ENCODE results near the gene TNIK. TPM values are rescaled to one million over a fixed set of nuclear protein-coding genes. Genes with fewer than 3 reads are reported as not detected.
"Not testable (repeated sequence)": the region's sequence is repeated elsewhere in the genome, so short reads cannot be mapped to it uniquely, and the experiment has no call there.

The TNIK gene
- total RNA-seq, 3 donors from 2014 or later: 12.9 to 15.4 (median 13.5) TPM

GRCh38 chr3:171385086-171385485, 75.1 kb downstream of the TNIK start:
- Mint-ChIP-seq H3K4me3 (no peak overlapping the region), H3K4me1 (ENCODE audit: low read depth) (peaks cover 62% of the 10 kb centered on the region)

GRCh38 chr3:171384101-171384891, 75.9 kb downstream of the TNIK start:
- Mint-ChIP-seq H3K9me3 (no peaks in the 10 kb centered on the region), H3K4me1 (ENCODE audit: low read depth) (peaks cover 61% of the 10 kb centered on the region), H3K4me3 (no peak overlapping the region), H3K36me3 (ENCODE audit: insufficient read depth) (peaks cover 6% of the 10 kb centered on the region), H3K27me3 (ENCODE audit: low read depth) (no peaks in the 10 kb centered on the region)
- ATAC-seq: no peak
- DNase-seq: no peak

More at GRCh38 chr3:171385086-171385485, 75.1 kb downstream of the TNIK start:
- Mint-ChIP-seq H3K9me3 (no peaks in the 10 kb centered on the region), H3K36me3 (ENCODE audit: insufficient read depth) (peaks cover 6% of the 10 kb centered on the region), H3K27me3 (ENCODE audit: low read depth) (no peaks in the 10 kb centered on the region)
- ATAC-seq (no peak), DNase-seq (no peak)

GRCh38 chr3:171383206-171384018, 76.8 kb downstream of the TNIK start:
- no peak for ATAC-seq

GRCh38 chr3:171382347-171382746, 77.9 kb downstream of the TNIK start:
- not testable (repeated sequence) for ATAC-seq; H3K27me3 Mint-ChIP-seq (ENCODE audit: low read depth); H3K4me3 Mint-ChIP-seq; H3K36me3 Mint-ChIP-seq (ENCODE audit: insufficient read depth); DNase-seq; H3K9me3 Mint-ChIP-seq
- peaks cover 57% of the 10 kb centered on the region for H3K4me1 Mint-ChIP-seq (ENCODE audit: low read depth)

More at GRCh38 chr3:171383206-171384018, 76.8 kb downstream of the TNIK start:
- peaks cover 59% of the 10 kb centered on the region for H3K4me1 Mint-ChIP-seq (ENCODE audit: low read depth)
- H3K4me3 Mint-ChIP-seq: no peak overlapping the region
- H3K36me3 Mint-ChIP-seq (ENCODE audit: insufficient read depth): peaks cover 6% of the 10 kb centered on the region
- H3K9me3 Mint-ChIP-seq: no peaks in the 10 kb centered on the region
- no peaks in the 10 kb centered on the region for H3K27me3 Mint-ChIP-seq (ENCODE audit: low read depth)
- DNase-seq: no peak

DNA sequence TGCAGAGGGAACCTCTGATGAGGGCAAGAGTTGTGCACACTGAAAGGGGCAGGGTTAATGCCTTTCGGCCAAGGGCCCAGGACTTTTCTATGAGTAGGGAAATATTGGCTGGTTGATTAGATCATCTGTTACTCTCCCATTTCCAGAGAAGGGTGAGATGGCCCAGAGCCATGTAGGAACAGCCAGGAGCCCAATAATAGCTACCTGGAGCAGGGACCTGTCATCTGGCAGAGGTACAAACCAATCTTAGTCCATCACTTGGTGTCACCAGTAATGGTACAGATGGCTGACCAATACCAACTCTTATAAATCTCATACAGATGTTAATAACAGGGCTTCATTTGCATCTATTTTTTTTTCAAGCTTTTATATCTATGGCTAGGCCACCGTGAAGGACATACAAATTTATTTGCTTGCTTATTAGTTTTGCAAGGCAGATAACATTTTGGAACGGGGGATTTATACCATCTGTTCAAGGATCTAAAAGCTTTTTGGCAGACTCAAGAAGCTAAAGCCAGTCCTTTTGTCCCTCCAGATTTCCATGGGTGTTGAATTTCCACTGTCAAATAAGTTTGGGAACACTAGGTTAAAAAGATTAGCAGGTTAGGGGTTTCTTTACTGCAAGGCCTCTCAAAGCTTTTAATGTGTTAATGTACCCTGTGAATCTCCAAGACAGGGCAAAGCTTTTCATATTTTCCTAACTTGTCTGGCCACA, 79.3 kb downstream of the TNIK start:
- H3K9me3 Mint-ChIP-seq: no peaks in the 10 kb centered on the region
- peaks cover 66% of the 10 kb centered on the region for H3K4me1 Mint-ChIP-seq (ENCODE audit: low read depth)
- no peak for DNase-seq
- H3K36me3 Mint-ChIP-seq (ENCODE audit: insufficient read depth): peaks cover 9% of the 10 kb centered on the region
- no peaks in the 10 kb centered on the region for H3K27me3 Mint-ChIP-seq (ENCODE audit: low read depth)
- no peak for ATAC-seq
- no peak overlapping the region for H3K4me3 Mint-ChIP-seq

DNA sequence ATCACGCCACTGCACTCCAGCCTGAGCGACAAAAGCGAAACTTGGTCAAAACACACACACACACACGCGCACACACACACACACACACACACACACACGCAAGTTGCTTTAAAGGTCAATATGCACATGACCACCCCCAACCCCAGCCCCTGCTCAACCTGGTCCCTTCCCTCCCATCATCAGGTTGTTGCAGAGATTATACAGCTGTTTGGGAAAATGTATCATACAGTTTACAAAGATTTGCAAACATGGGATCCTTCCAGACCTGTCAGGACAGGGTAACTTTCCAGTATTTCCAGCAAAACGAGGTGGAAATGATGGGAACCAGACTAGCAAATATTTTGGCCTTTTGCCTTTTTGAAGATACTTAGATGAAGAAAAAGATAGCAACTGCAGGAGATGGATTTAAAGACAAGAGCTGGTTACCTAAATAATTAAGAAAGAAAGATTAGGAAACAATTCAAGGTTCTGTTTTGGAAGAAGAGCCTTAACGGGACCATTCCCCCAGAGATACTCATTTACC, 80.2 kb downstream of the TNIK start:
- Mint-ChIP-seq H3K4me1 (ENCODE audit: low read depth) (peaks cover 70% of the 10 kb centered on the region), H3K27me3 (ENCODE audit: low read depth) (no peaks in the 10 kb centered on the region), H3K9me3 (no peaks in the 10 kb centered on the region), H3K4me3 (no peak overlapping the region), H3K36me3 (ENCODE audit: insufficient read depth) (peaks cover 8% of the 10 kb centered on the region)
- no peak for DNase-seq
- ATAC-seq: no peak

DNA sequence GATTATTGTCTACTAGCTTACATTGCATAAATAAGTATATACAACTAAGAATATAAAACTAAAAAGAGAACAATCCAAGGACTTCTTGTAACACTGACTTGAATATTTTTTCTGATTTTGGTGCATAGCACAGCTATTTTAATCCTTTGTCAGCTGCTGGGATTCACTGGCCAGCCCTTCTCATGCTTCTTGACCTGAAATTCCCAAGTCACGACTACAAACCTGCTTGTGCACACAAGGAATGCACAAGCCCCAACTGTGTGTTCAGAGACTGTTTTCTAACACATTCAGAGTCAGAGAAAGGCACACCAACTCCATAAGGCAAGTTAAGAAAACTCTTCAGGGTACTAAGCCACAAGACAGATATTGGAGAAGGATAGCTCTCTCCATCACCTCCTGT, 80.9 kb downstream of the TNIK start:
- Mint-ChIP-seq H3K27me3 (ENCODE audit: low read depth) (no peaks in the 10 kb centered on the region), H3K36me3 (ENCODE audit: insufficient read depth) (peaks cover 4% of the 10 kb centered on the region), H3K9me3 (no peaks in the 10 kb centered on the region), H3K4me3 (no peak overlapping the region), H3K4me1 (ENCODE audit: low read depth) (peaks cover 64% of the 10 kb centered on the region)
- DNase-seq (no peak), ATAC-seq (no peak)

DNA sequence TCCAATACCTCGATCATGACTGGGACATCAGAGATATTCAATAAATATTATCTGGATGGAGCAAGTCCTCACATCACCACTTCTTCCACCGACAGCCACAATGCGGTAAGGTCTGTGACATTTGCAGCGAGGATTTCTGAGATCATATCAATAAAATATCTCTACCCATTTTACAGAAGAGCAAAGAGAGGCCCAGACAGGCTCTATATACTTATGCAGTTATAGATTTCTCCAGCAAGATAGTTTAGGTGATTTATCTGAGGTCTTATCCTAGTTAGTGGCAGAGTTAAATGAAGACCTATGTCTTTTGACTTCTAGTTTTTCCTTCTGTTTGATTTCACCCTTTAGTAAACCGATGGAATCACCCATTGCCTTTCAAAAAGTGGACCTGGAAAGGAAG, 81.6 kb downstream of the TNIK start:
- Mint-ChIP-seq H3K9me3 (no peaks in the 10 kb centered on the region), H3K4me3 (no peak overlapping the region), H3K27me3 (ENCODE audit: low read depth) (no peaks in the 10 kb centered on the region), H3K36me3 (ENCODE audit: insufficient read depth) (peaks cover 3% of the 10 kb centered on the region), H3K4me1 (ENCODE audit: low read depth) (peaks cover 57% of the 10 kb centered on the region)
- ATAC-seq (no peak), DNase-seq (no peak)

DNA sequence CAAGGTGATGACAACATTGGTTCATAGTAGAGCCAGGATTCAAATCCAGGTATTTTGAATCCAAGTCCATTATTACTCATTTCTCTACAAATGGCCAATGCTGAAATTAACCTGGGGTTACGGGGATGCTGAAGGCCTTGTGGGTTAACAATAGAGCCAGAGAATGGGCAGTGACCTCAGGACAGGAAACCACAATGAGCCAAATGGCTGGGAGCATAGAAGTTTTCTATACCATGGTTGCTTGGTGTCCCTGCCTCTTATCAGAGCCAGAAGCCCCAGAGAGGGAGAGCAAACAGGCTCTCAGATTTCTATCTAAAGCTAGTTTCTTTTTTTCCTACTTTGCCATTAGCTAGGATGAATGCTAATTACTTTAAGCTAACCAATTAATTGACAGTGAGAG, 82.3 kb downstream of the TNIK start:
- Mint-ChIP-seq H3K27me3 (ENCODE audit: low read depth) (no peaks in the 10 kb centered on the region), H3K9me3 (no peaks in the 10 kb centered on the region), H3K4me1 (ENCODE audit: low read depth) (peaks cover 51% of the 10 kb centered on the region), H3K36me3 (ENCODE audit: insufficient read depth) (peaks cover 3% of the 10 kb centered on the region), H3K4me3 (no peak overlapping the region)
- DNase-seq (no peak), ATAC-seq (no peak)

GRCh38 chr3:171376596-171376947, 83.6 kb downstream of the TNIK start:
- Mint-ChIP-seq H3K4me1 (ENCODE audit: low read depth) (peaks cover 46% of the 10 kb centered on the region), H3K36me3 (ENCODE audit: insufficient read depth) (peaks cover 3% of the 10 kb centered on the region), H3K4me3 (no peak overlapping the region)

GRCh38 chr3:171375666-171376595, 84.3 kb downstream of the TNIK start:
- no peak overlapping the region for H3K4me3 Mint-ChIP-seq
- no peak for DNase-seq
- H3K4me1 Mint-ChIP-seq (ENCODE audit: low read depth): peaks cover 51% of the 10 kb centered on the region
- H3K36me3 Mint-ChIP-seq (ENCODE audit: insufficient read depth): peaks cover 3% of the 10 kb centered on the region
- H3K27me3 Mint-ChIP-seq (ENCODE audit: low read depth): no peaks in the 10 kb centered on the region
- peak; percentile 66 to 67 for ATAC-seq
- H3K9me3 Mint-ChIP-seq: no peaks in the 10 kb centered on the region

More at GRCh38 chr3:171376596-171376947, 83.6 kb downstream of the TNIK start:
- Mint-ChIP-seq H3K27me3 (ENCODE audit: low read depth) (no peaks in the 10 kb centered on the region), H3K9me3 (no peaks in the 10 kb centered on the region)
- ATAC-seq: no peak
- DNase-seq: no peak

DNA sequence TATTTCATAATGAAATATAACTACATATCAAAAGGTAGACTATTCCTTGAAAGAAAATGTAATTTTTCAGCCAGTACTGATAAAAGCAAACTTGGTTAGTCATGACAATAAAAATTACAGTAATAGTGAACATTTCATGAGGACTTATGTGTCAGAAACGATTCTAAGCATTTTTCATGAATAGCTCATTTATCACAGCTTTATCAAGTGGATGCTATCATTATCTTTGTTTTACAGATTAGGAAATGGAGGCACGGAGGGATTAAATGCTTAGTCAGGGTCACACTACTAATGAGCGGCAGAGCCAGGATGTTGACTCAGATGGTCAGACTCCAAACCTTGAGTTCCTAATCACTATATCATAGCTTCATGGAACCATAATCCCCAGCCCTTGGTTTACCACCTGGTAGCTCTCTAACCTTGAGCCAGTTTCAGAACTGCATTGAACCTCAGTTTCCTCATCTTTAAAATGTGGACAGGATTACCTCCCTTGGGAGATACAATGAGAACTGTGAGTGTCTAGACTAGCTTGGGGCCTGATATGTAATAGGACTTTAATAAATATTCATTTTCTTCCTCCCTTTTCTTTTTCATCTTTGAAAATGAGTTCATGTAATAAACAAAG, 85.4 kb downstream of the TNIK start:
- no peak for DNase-seq
- no peaks in the 10 kb centered on the region for H3K9me3 Mint-ChIP-seq
- no peak for ATAC-seq
- H3K4me1 Mint-ChIP-seq (ENCODE audit: low read depth): peaks cover 49% of the 10 kb centered on the region
- peaks cover 7% of the 10 kb centered on the region for H3K36me3 Mint-ChIP-seq (ENCODE audit: insufficient read depth)
- no peak overlapping the region for H3K4me3 Mint-ChIP-seq
- no peaks in the 10 kb centered on the region for H3K27me3 Mint-ChIP-seq (ENCODE audit: low read depth)

DNA sequence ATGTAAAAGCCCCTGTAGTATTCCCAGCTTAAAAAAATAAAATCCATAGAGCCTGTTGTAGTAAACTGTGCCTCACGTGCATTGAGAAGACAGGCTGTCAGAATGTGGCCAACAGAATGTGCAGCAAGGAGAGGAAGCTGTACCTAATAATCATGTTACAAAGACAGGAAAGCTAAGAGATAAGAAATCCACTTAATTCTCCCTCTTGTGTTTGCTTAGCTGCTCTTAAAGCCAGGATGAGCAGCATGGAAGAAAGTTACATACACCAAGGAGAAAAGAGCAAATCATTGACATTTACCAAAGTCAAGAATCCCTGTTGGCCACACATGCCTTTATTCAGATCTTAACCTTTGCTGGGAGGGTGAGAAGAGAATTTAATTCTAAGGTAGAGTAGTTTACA, 85.9 kb downstream of the TNIK start:
- no peaks in the 10 kb centered on the region for H3K27me3 Mint-ChIP-seq (ENCODE audit: low read depth)
- peaks cover 47% of the 10 kb centered on the region for H3K4me1 Mint-ChIP-seq (ENCODE audit: low read depth)
- ATAC-seq (no peak), DNase-seq (no peak)
- peaks cover 11% of the 10 kb centered on the region for H3K36me3 Mint-ChIP-seq (ENCODE audit: insufficient read depth)
- no peak overlapping the region for H3K4me3 Mint-ChIP-seq
- no peaks in the 10 kb centered on the region for H3K9me3 Mint-ChIP-seq
